ENCODE measurements around the gene IGF2BP2. TPM values are rescaled to one million over a fixed set of nuclear protein-coding genes. Genes with fewer than 3 reads are reported as not detected.

IGF2BP2 gene
- total RNA-seq, 1 experiment from 2014 or later, result 0.67 TPM

- H2AFZ ChIP-seq (ENCODE audit: low read length), result no peak overlapping the region
- H3K9me3 ChIP-seq (ENCODE audit: low read length), result peaks cover 4% of the 10 kb centered on the region; the same call in 1 of the 2 replicates
- no peaks in the 10 kb centered on the region for H3K36me3 ChIP-seq (ENCODE audit: insufficient read depth, low read length)
- H3K9me2 ChIP-seq (replicated peaks; ENCODE audit: insufficient read depth, low read length), result no peaks in the 10 kb centered on the region
- no peak overlapping the region for H3K9ac ChIP-seq (ENCODE audit: low read length)
- H3K79me2 ChIP-seq (ENCODE audit: low read length), result no peaks in the 10 kb centered on the region
- H3K4me1 ChIP-seq (ENCODE audit: low read length), result no peaks in the 10 kb centered on the region
- no peaks in the 10 kb centered on the region for H4K20me1 ChIP-seq (ENCODE audit: insufficient read depth, low read depth, low read length)
- H3K27ac ChIP-seq (ENCODE audit: low read length), result no peak overlapping the region
- H3K4me3 ChIP-seq (ENCODE audit: low read length), result no peak overlapping the region
- no peaks in the 10 kb centered on the region for H3K27me3 ChIP-seq (ENCODE audit: low read length)
- no peak overlapping the region for H3K4me2 ChIP-seq (ENCODE audit: low read depth, low read length, poor library complexity, severe bottlenecking)
- DNase-seq, result no peak
Observed at GRCh38 chr3:185760550-185760949, 64.3 kb downstream of the IGF2BP2 start.

- H3K79me2 ChIP-seq (ENCODE audit: low read length), result no peaks in the 10 kb centered on the region
Observed at GRCh38 chr3:185760088-185760487, 64.8 kb downstream of the IGF2BP2 start.

GRCh38 chr3:185759512-185759911 is 65.3 kb downstream of the IGF2BP2 start:
- no peaks in the 10 kb centered on the region for H3K79me2 ChIP-seq (ENCODE audit: low read length)
- H3K36me3 ChIP-seq (ENCODE audit: insufficient read depth, low read length), result no peaks in the 10 kb centered on the region
- no peak overlapping the region for H3K27ac ChIP-seq (ENCODE audit: low read length)
- H3K4me2 ChIP-seq (ENCODE audit: low read depth, low read length, poor library complexity, severe bottlenecking), result no peak overlapping the region
- no peak overlapping the region for H3K4me3 ChIP-seq (ENCODE audit: low read length)
- H3K9me3 ChIP-seq (ENCODE audit: low read length), result peaks cover 4% of the 10 kb centered on the region; the same call in 1 of the 2 replicates
- H3K9ac ChIP-seq (ENCODE audit: low read length), result no peak overlapping the region
- H3K4me1 ChIP-seq (ENCODE audit: low read length), result no peaks in the 10 kb centered on the region
- no peaks in the 10 kb centered on the region; the same call in 1 of the 2 replicates for H3K27me3 ChIP-seq (ENCODE audit: low read length)
- H2AFZ ChIP-seq (ENCODE audit: low read length), result no peak overlapping the region
- no peaks in the 10 kb centered on the region for H3K9me2 ChIP-seq (replicated peaks; ENCODE audit: insufficient read depth, low read length)
- H4K20me1 ChIP-seq (ENCODE audit: insufficient read depth, low read depth, low read length), result no peaks in the 10 kb centered on the region
- DNase-seq, result no peak

More at GRCh38 chr3:185760088-185760487, 64.8 kb downstream of the IGF2BP2 start:
- H3K9me3 ChIP-seq (ENCODE audit: low read length), result peaks cover 4% of the 10 kb centered on the region; the same call in 1 of the 2 replicates
- no peaks in the 10 kb centered on the region for H3K4me1 ChIP-seq (ENCODE audit: low read length)
- no peak overlapping the region for H3K27ac ChIP-seq (ENCODE audit: low read length)
- no peaks in the 10 kb centered on the region for H3K36me3 ChIP-seq (ENCODE audit: insufficient read depth, low read length)
- H3K4me3 ChIP-seq (ENCODE audit: low read length), result no peak overlapping the region
- H3K27me3 ChIP-seq (ENCODE audit: low read length), result no peaks in the 10 kb centered on the region
- H3K4me2 ChIP-seq (ENCODE audit: low read depth, low read length, poor library complexity, severe bottlenecking), result no peak overlapping the region
- no peak for DNase-seq
- no peaks in the 10 kb centered on the region for H3K9me2 ChIP-seq (replicated peaks; ENCODE audit: insufficient read depth, low read length)
- H4K20me1 ChIP-seq (ENCODE audit: insufficient read depth, low read depth, low read length), result no peaks in the 10 kb centered on the region
- H2AFZ ChIP-seq (ENCODE audit: low read length), result no peak overlapping the region
- no peak overlapping the region for H3K9ac ChIP-seq (ENCODE audit: low read length)

GRCh38 chr3:185758912-185759311 is 65.9 kb downstream of the IGF2BP2 start:
- H3K36me3 ChIP-seq (ENCODE audit: insufficient read depth, low read length), result no peaks in the 10 kb centered on the region
- no peak overlapping the region for H2AFZ ChIP-seq (ENCODE audit: low read length)
- H3K9me3 ChIP-seq (ENCODE audit: low read length), result peaks cover 4% of the 10 kb centered on the region; the same call in 1 of the 2 replicates
- H3K9ac ChIP-seq (ENCODE audit: low read length), result no peak overlapping the region
- no peak overlapping the region for H3K4me3 ChIP-seq (ENCODE audit: low read length)
- H3K27ac ChIP-seq (ENCODE audit: low read length), result no peak overlapping the region
- H4K20me1 ChIP-seq (ENCODE audit: insufficient read depth, low read depth, low read length), result no peaks in the 10 kb centered on the region
- H3K9me2 ChIP-seq (replicated peaks; ENCODE audit: insufficient read depth, low read length), result no peaks in the 10 kb centered on the region
- H3K79me2 ChIP-seq (ENCODE audit: low read length), result no peaks in the 10 kb centered on the region
- DNase-seq, result no peak
- H3K4me2 ChIP-seq (ENCODE audit: low read depth, low read length, poor library complexity, severe bottlenecking), result no peak overlapping the region
- H3K4me1 ChIP-seq (ENCODE audit: low read length), result no peaks in the 10 kb centered on the region
- H3K27me3 ChIP-seq (ENCODE audit: low read length), result no peaks in the 10 kb centered on the region; the same call in 1 of the 2 replicates

- no peak overlapping the region for H3K9ac ChIP-seq (ENCODE audit: low read length)
- H3K4me1 ChIP-seq (ENCODE audit: low read length), result no peaks in the 10 kb centered on the region
- peaks cover 4% of the 10 kb centered on the region; the same call in 1 of the 2 replicates for H3K9me3 ChIP-seq (ENCODE audit: low read length)
- no peaks in the 10 kb centered on the region; the same call in 1 of the 2 replicates for H3K27me3 ChIP-seq (ENCODE audit: low read length)
- H4K20me1 ChIP-seq (ENCODE audit: insufficient read depth, low read depth, low read length), result no peaks in the 10 kb centered on the region
- no peak overlapping the region for H3K4me3 ChIP-seq (ENCODE audit: low read length)
- no peak for DNase-seq
- no peak overlapping the region for H3K27ac ChIP-seq (ENCODE audit: low read length)
- H3K36me3 ChIP-seq (ENCODE audit: insufficient read depth, low read length), result no peaks in the 10 kb centered on the region
- H2AFZ ChIP-seq (ENCODE audit: low read length), result no peak overlapping the region
- no peaks in the 10 kb centered on the region for H3K9me2 ChIP-seq (replicated peaks; ENCODE audit: insufficient read depth, low read length)
- no peak overlapping the region for H3K4me2 ChIP-seq (ENCODE audit: low read depth, low read length, poor library complexity, severe bottlenecking)
- no peaks in the 10 kb centered on the region for H3K79me2 ChIP-seq (ENCODE audit: low read length)
Observed at GRCh38 chr3:185757176-185757575, 67.7 kb downstream of the IGF2BP2 start.

GRCh38 chr3:185756477-185756876 is 68.4 kb downstream of the IGF2BP2 start:
- Histone ChIP-seq H3K9me2 (replicated peaks; ENCODE audit: insufficient read depth, low read length) (no peaks in the 10 kb centered on the region), H3K79me2 (ENCODE audit: low read length) (no peaks in the 10 kb centered on the region), H2AFZ (ENCODE audit: low read length) (no peak overlapping the region), H3K27me3 (ENCODE audit: low read length) (no peaks in the 10 kb centered on the region; the same call in 1 of the 2 replicates), H3K9me3 (ENCODE audit: low read length) (peaks cover 4% of the 10 kb centered on the region; the same call in 1 of the 2 replicates), H3K4me1 (ENCODE audit: low read length) (no peaks in the 10 kb centered on the region), H3K36me3 (ENCODE audit: insufficient read depth, low read length) (no peaks in the 10 kb centered on the region), H3K27ac (ENCODE audit: low read length) (no peak overlapping the region), H3K4me2 (ENCODE audit: low read depth, low read length, poor library complexity, severe bottlenecking) (no peak overlapping the region), H4K20me1 (ENCODE audit: insufficient read depth, low read depth, low read length) (no peaks in the 10 kb centered on the region), H3K4me3 (ENCODE audit: low read length) (no peak overlapping the region), H3K9ac (ENCODE audit: low read length) (no peak overlapping the region)
- no peak for DNase-seq

GRCh38 chr3:185754920-185755319 is 69.9 kb downstream of the IGF2BP2 start:
- no peaks in the 10 kb centered on the region; the same call in 1 of the 2 replicates for H3K27me3 ChIP-seq (ENCODE audit: low read length)
- no peaks in the 10 kb centered on the region for H3K36me3 ChIP-seq (ENCODE audit: insufficient read depth, low read length)
- no peak overlapping the region for H3K9ac ChIP-seq (ENCODE audit: low read length)
- no peak overlapping the region for H3K27ac ChIP-seq (ENCODE audit: low read length)
- H2AFZ ChIP-seq (ENCODE audit: low read length), result no peak overlapping the region
- peaks cover 4% of the 10 kb centered on the region; the same call in 1 of the 2 replicates for H3K9me3 ChIP-seq (ENCODE audit: low read length)
- no peak overlapping the region for H3K4me3 ChIP-seq (ENCODE audit: low read length)
- no peak for DNase-seq
- H3K4me2 ChIP-seq (ENCODE audit: low read depth, low read length, poor library complexity, severe bottlenecking), result no peak overlapping the region
- no peaks in the 10 kb centered on the region for H3K79me2 ChIP-seq (ENCODE audit: low read length)
- H3K9me2 ChIP-seq (replicated peaks; ENCODE audit: insufficient read depth, low read length), result no peaks in the 10 kb centered on the region
- no peaks in the 10 kb centered on the region for H4K20me1 ChIP-seq (ENCODE audit: insufficient read depth, low read depth, low read length)
- no peaks in the 10 kb centered on the region for H3K4me1 ChIP-seq (ENCODE audit: low read length)

GRCh38 chr3:185753354-185753753 is 71.5 kb downstream of the IGF2BP2 start:
- Histone ChIP-seq H4K20me1 (ENCODE audit: insufficient read depth, low read depth, low read length) (no peaks in the 10 kb centered on the region), H3K4me3 (ENCODE audit: low read length) (no peak overlapping the region), H3K4me1 (ENCODE audit: low read length) (no peaks in the 10 kb centered on the region), H2AFZ (ENCODE audit: low read length) (no peak overlapping the region), H3K27me3 (ENCODE audit: low read length) (no peaks in the 10 kb centered on the region; the same call in 1 of the 2 replicates), H3K4me2 (ENCODE audit: low read depth, low read length, poor library complexity, severe bottlenecking) (no peak overlapping the region), H3K9me2 (replicated peaks; ENCODE audit: insufficient read depth, low read length) (no peaks in the 10 kb centered on the region), H3K36me3 (ENCODE audit: insufficient read depth, low read length) (no peaks in the 10 kb centered on the region), H3K9me3 (ENCODE audit: low read length) (peaks cover 4% of the 10 kb centered on the region; the same call in 1 of the 2 replicates), H3K27ac (ENCODE audit: low read length) (no peak overlapping the region), H3K79me2 (ENCODE audit: low read length) (no peaks in the 10 kb centered on the region), H3K9ac (ENCODE audit: low read length) (no peak overlapping the region)
- DNase-seq, result no peak
